HCT116 (cell line): ENCODE measurements around the gene CBL.

ENCODE experiments used
- CEBPB ChIP-seq: IDR thresholded peaks from 2 replicates; pipeline ENCODE4 v1.6.1; 2012; ENCODE audit warnings: low read depth
- EZH2 ChIP-seq: fragments of 200-600 bp; sonication (generic); IDR thresholded peaks from 2 replicates; pipeline ENCODE4 v1.6.1; 2017; ENCODE audit warnings: antibody characterized with exemption, mixed run types
- JUND ChIP-seq: IDR thresholded peaks from 2 replicates; pipeline ENCODE4 v1.6.1; 2012
- POLR2A ChIP-seq: IDR thresholded peaks from 2 replicates; pipeline ENCODE4 v1.7.0; 2011; ENCODE audit warnings: borderline replicate concordance; ENCODE audit not compliant: insufficient read depth, insufficient read length; ENCODE audit errors: extremely low read depth
- POLR2AphosphoS5 ChIP-seq: IDR thresholded peaks from 2 replicates; pipeline ENCODE4 v1.6.1; 2011; ENCODE audit warnings: mild to moderate bottlenecking, low read depth, low read length, moderate library complexity
- RAD21 ChIP-seq: IDR thresholded peaks from 2 replicates; pipeline ENCODE4 v1.6.1; 2012; ENCODE audit warnings: low read depth, mild to moderate bottlenecking
- SIN3A ChIP-seq: IDR thresholded peaks from 2 replicates; pipeline ENCODE4 v1.6.1; 2012; ENCODE audit warnings: low read depth
- SP1 ChIP-seq: IDR thresholded peaks from 2 replicates; pipeline ENCODE4 v1.6.1; 2012; ENCODE audit warnings: low read depth
- TF ChIP-seq, protein P1 (sequence below), 3 experiments: fragments of 200-600 bp in 1 of 3; sonication (generic) in 1 of 3; IDR thresholded peaks in 2 of 3; conservative IDR thresholded peaks in 1 of 3; 2 replicates each; pipeline ENCODE4 v1.5.1; 2012 to 2017; ENCODE audit warnings: low read depth in 2 of 3, low read length in 2 of 3, antibody characterized with exemption in 1 of 3, borderline replicate concordance in 1 of 3, control low read depth in 1 of 3, mild to moderate bottlenecking in 1 of 3, mixed read lengths in 1 of 3, mixed run types in 1 of 3, moderate library complexity in 1 of 3; ENCODE audit not compliant: insufficient read depth in 1 of 3

DNA sequence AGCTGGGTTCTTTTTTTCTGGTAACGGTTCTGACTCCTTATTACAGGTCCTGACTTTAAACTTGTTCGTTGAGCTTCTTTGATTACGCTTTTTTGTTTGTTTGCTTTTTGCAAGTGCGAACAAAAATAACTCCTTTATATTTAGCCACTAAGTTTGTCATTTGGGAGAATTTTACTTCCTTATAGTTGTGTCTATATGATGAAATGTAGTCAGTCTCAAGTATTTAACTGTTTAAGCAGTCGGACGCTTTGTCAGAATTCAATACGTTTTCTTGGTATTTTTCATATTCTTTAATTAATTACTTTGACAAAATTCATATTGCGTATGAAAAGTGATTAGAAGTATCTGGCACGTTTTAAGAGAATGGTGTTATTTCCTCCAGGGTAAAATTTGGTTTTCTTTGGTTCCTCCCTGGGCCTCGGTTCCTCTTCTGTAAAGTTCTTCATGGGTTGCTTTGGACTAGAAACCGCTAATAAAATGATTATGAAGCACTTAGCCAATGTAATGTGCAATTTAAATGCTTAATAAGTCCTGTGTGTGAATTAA is 1.3 kb downstream of the CBL start:
- TF ChIP-seq RAD21 (no peak), CEBPB (no peak), POLR2AphosphoS5 (no peak), POLR2A (no peak), SP1 (no peak), JUND (no peak), EZH2 (no peak), SIN3A (no peak)
- TF ChIP-seq, protein P1, sequence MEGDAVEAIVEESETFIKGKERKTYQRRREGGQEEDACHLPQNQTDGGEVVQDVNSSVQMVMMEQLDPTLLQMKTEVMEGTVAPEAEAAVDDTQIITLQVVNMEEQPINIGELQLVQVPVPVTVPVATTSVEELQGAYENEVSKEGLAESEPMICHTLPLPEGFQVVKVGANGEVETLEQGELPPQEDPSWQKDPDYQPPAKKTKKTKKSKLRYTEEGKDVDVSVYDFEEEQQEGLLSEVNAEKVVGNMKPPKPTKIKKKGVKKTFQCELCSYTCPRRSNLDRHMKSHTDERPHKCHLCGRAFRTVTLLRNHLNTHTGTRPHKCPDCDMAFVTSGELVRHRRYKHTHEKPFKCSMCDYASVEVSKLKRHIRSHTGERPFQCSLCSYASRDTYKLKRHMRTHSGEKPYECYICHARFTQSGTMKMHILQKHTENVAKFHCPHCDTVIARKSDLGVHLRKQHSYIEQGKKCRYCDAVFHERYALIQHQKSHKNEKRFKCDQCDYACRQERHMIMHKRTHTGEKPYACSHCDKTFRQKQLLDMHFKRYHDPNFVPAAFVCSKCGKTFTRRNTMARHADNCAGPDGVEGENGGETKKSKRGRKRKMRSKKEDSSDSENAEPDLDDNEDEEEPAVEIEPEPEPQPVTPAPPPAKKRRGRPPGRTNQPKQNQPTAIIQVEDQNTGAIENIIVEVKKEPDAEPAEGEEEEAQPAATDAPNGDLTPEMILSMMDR (IDR thresholded peaks at IDR 0.05 in 2 of 3, conservative IDR thresholded peaks at IDR 0.05 in 1 of 3; ENCODE audit: borderline replicate concordance in 1 of 3, insufficient read depth in 1 of 3, low read depth in 2 of 3, low read length in 2 of 3): no peak
